Right lobe of liver (tissue), 4 donors: ENCODE measurements around the gene THAP4.

Source experiments
- CTCF ChIP-seq, 4 donors: fragments of 200-600 bp in 3 of 4; fragments of 450-650 bp in 1 of 4; IDR thresholded peaks; one replicate each; pipeline versions ENCODE4 v1.5.1 to v1.8.0; 2016 to 2022; ENCODE audit warnings: antibody characterized with exemption in 4 of 4, mild to moderate bottlenecking in 2 of 4
- POLR2A ChIP-seq: fragments of 450-650 bp; IDR thresholded peaks from one replicate; pipeline ENCODE4 v1.6.1; 2017; ENCODE audit warnings: antibody characterized with exemption, mild to moderate bottlenecking
- donor health status: DM: no; HTN: no; CAD: no.
- donor health status: DM: no; HTN: no; CAD: no.
- donor health status: DM: no; HTN: yes; CAD: no.

GRCh38 chr2:241606186-241606585 lies 30.8 kb downstream of the THAP4 start:
- no peak for TF ChIP-seq CTCF (IDR thresholded peaks at IDR 0.05)
- no peak for TF ChIP-seq POLR2A
